Mammary epithelial cell (primary cell): Measurements from ENCODE around the gene SNX9.

Experiments
- CTCF ChIP-seq, 2 donors: IDR thresholded peaks in 1 of 2; conservative IDR thresholded peaks in 1 of 2; 2 replicates each; pipeline ENCODE4 v1.5.1; 2011 to 2012; ENCODE audit warnings: inconsistent platforms in 2 of 2, low read length in 2 of 2, mild to moderate bottlenecking in 2 of 2, control low read depth in 1 of 2, low read depth in 1 of 2; ENCODE audit not compliant: insufficient read depth in 1 of 2; ENCODE audit errors: extremely low read depth in 1 of 2
- EZH2 ChIP-seq: IDR thresholded peaks from 2 replicates; pipeline ENCODE4 v1.6.1; 2012; ENCODE audit warnings: low read length, inconsistent platforms, borderline replicate concordance

DNA sequence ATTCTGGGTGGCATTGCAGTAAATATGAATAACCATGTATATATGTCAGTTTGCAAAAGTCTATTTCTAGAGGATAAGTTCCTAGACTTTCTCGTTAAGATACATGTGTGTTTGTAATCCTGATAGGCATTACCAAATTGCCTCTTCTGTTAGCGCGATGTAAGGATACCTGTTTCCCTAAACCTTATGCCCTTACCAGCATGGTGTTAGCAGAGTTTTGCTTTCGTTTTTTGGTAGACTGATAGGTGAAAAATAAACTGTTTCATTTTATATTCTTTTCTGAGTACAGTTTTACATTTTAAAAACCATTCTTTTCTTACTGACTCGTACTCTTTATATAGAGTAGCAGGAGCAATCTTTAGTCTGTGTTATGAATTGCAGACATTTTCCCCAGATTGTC, 32.3 kb downstream of the SNX9 start:
- TF ChIP-seq CTCF (conservative IDR thresholded peaks at IDR 0.05 in 1 of 2, IDR thresholded peaks at IDR 0.05 in 1 of 2; ENCODE audit: extremely low read depth in 1 of 2, insufficient read depth in 1 of 2, low read depth in 1 of 2, low read length in 2 of 2) = no peak
- TF ChIP-seq EZH2 = no peak
